HEK293 (cell line): ENCODE results near the gene SYNE1.
A peak's percentile ranks its signal among the peaks of the same experiment; 100 is the strongest.

Experiments used
- CTCF ChIA-PET: fragments of 350-600 bp; formaldehyde crosslinking; extraction: SDS; loops from one replicate; lab custom pipeline; 2021; ENCODE audit warnings: antibody characterized with exemption; lab: Yijun Ruan, JAX
- POLR2A ChIA-PET: fragments of 300-600 bp; formaldehyde crosslinking; extraction: SDS; loops from one replicate; lab custom pipeline; 2020; ENCODE audit warnings: antibody characterized with exemption, inconsistent platforms; lab: Yijun Ruan, JAX
- H3K27ac ChIP-seq: fragments of 200-500 bp; sonication (Bioruptor generic); 2 replicates; pipeline ENCODE4 v1.5.1; 2014; ENCODE audit warnings: low read depth, low read length, control low read depth, inconsistent platforms; ENCODE audit errors: extremely low read depth
- H3K36me3 ChIP-seq, 2 experiments: fragments of 200-500 bp in 1 of 2; sonication (Bioruptor generic) in 1 of 2; 1 replicate in 1 of 2; 2 replicates in 1 of 2; pipeline ENCODE4 v1.5.1; 2014 to 2017; ENCODE audit warnings: inconsistent platforms in 2 of 2, low read length in 2 of 2; ENCODE audit not compliant: control insufficient read depth in 2 of 2, insufficient read depth in 1 of 2
- H3K4me1 ChIP-seq: fragments of 200-500 bp; sonication (Bioruptor generic); 2 replicates; pipeline ENCODE4 v1.5.1; 2014; ENCODE audit warnings: mild to moderate bottlenecking, low read length, inconsistent platforms; ENCODE audit not compliant: control insufficient read depth, insufficient read depth
- H3K4me3 ChIP-seq: 2 replicates; pipeline ENCODE4 v1.5.1; 2011; ENCODE audit warnings: low read depth, mild to moderate bottlenecking, control low read depth, low read length, moderate library complexity
- H3K9me3 ChIP-seq: fragments of 200-500 bp; sonication (Bioruptor generic); 2 replicates; pipeline ENCODE4 v1.5.1; 2014; ENCODE audit warnings: low read depth, low read length, inconsistent platforms; ENCODE audit not compliant: control insufficient read depth, insufficient read depth
- EGR2 ChIP-seq: fragments of 450-650 bp; formaldehyde crosslinking; IDR thresholded peaks from 2 replicates; pipeline ENCODE4 v1.5.1; 2016; ENCODE audit warnings: low read depth, missing biosample characterization, missing genetic modification characterization
- KLF9 ChIP-seq: fragments of 450-650 bp; formaldehyde crosslinking; IDR thresholded peaks from 2 replicates; pipeline ENCODE4 v1.5.1; 2016; ENCODE audit warnings: missing biosample characterization, missing genetic modification characterization, low read depth
- PRDM1 ChIP-seq: fragments of 450-650 bp; formaldehyde crosslinking; IDR thresholded peaks from 2 replicates; pipeline ENCODE4; 2016; ENCODE audit warnings: missing biosample characterization, missing genetic modification characterization
- SCRT1 ChIP-seq: fragments of 450-650 bp; formaldehyde crosslinking; IDR thresholded peaks from 2 replicates; pipeline ENCODE4 v1.5.1; 2016; ENCODE audit warnings: missing biosample characterization, missing genetic modification characterization, borderline replicate concordance
- SCRT2 ChIP-seq: fragments of 450-650 bp; formaldehyde crosslinking; IDR thresholded peaks from 2 replicates; pipeline ENCODE4 v1.5.1; 2016; ENCODE audit warnings: missing biosample characterization, missing genetic modification characterization
- ZFHX2 ChIP-seq: fragments of 450-650 bp; formaldehyde crosslinking; conservative IDR thresholded peaks from 2 replicates; pipeline ENCODE4 v1.5.1; 2016; ENCODE audit warnings: missing biosample characterization, missing genetic modification characterization
- ZNF114 ChIP-seq: fragments of 450-650 bp; formaldehyde crosslinking; IDR thresholded peaks from 2 replicates; pipeline ENCODE4 v1.5.0; 2017; ENCODE audit warnings: missing biosample characterization, missing genetic modification characterization
- ZNF324 ChIP-seq: fragments of 450-650 bp; formaldehyde crosslinking; IDR thresholded peaks from 2 replicates; pipeline ENCODE4 v1.5.1; 2016; ENCODE audit warnings: missing biosample characterization, missing genetic modification characterization
- ZNF423 ChIP-seq: fragments of 450-650 bp; formaldehyde crosslinking; IDR thresholded peaks from 2 replicates; pipeline ENCODE4 v1.5.1; 2016; ENCODE audit warnings: missing biosample characterization, missing genetic modification characterization
- ZNF48 ChIP-seq: fragments of 450-650 bp; formaldehyde crosslinking; IDR thresholded peaks from 2 replicates; pipeline ENCODE4 v1.5.1; 2016; ENCODE audit warnings: missing biosample characterization, missing genetic modification characterization
- ZNF521 ChIP-seq: fragments of 450-650 bp; formaldehyde crosslinking; IDR thresholded peaks from 2 replicates; pipeline ENCODE4 v1.5.1; 2017; ENCODE audit warnings: missing biosample characterization, mild to moderate bottlenecking, missing genetic modification characterization
- ZNF747 ChIP-seq: fragments of 450-650 bp; formaldehyde crosslinking; IDR thresholded peaks from 2 replicates; pipeline ENCODE4 v1.5.1; 2016; ENCODE audit warnings: missing biosample characterization, missing genetic modification characterization
- ZNF777 ChIP-seq: fragments of 450-650 bp; formaldehyde crosslinking; IDR thresholded peaks from 2 replicates; pipeline ENCODE4 v1.5.1; 2017; ENCODE audit warnings: missing biosample characterization, missing genetic modification characterization, borderline replicate concordance
- TF ChIP-seq, protein P1 (sequence below): fragments of 450-650 bp; formaldehyde crosslinking; IDR thresholded peaks from 2 replicates; pipeline ENCODE4 v1.5.1; 2017; ENCODE audit warnings: missing biosample characterization, missing genetic modification characterization
- TF ChIP-seq, protein P2 (sequence below): fragments of 450-650 bp; formaldehyde crosslinking; IDR thresholded peaks from 2 replicates; pipeline ENCODE4 v1.5.1; 2016; ENCODE audit warnings: missing biosample characterization, missing genetic modification characterization
- TF ChIP-seq, protein P3 (sequence below): fragments of 450-650 bp; formaldehyde crosslinking; IDR thresholded peaks from 2 replicates; pipeline ENCODE4 v1.5.1; 2016; ENCODE audit warnings: missing biosample characterization, missing genetic modification characterization
- TF ChIP-seq, protein P4 (sequence below): fragments of 450-650 bp; formaldehyde crosslinking; IDR thresholded peaks from 2 replicates; pipeline ENCODE4 v1.5.1; 2016; ENCODE audit warnings: missing biosample characterization, missing genetic modification characterization
- TF ChIP-seq, protein P5 (sequence below): fragments of 450-650 bp; formaldehyde crosslinking; IDR thresholded peaks from 2 replicates; pipeline ENCODE4 v1.5.1; 2016; ENCODE audit warnings: missing biosample characterization, missing genetic modification characterization

Gene SYNE1

DNA sequence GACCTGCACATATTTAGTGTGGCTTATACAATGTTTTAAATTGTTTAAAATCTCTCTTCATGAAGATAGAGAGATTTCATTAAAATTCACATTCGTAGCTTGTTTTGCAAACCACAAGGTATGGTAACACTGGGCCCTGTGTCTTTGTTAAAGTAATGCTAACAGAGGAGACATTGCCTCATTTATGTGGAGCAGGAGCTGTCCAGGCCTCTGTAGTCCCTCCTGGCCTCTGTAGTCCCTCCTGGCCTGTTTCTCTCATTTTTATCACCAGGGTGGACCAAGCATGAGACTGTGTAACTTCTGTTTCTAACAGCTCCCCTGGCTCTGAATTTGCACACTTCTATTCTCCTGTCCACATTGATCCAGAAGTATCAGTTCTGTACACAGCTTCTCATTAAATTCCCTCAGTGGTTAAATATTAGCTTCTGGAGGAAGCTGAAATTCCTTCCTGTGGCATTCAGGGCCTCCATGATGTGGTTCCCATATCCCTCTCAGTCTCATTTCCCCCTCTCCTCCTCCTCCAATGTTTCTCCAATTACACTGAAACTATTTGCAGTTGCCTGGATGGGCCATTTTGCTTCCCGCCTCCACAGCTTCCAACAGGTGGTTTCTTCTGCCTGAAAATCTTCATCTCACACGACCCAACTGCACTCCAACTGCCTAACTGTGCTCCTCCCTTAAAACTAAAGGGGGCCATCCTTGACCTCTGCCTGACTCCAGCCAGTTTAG, 340.4 kb downstream of the SYNE1 start (continued):
- TF ChIP-seq, protein P1, sequence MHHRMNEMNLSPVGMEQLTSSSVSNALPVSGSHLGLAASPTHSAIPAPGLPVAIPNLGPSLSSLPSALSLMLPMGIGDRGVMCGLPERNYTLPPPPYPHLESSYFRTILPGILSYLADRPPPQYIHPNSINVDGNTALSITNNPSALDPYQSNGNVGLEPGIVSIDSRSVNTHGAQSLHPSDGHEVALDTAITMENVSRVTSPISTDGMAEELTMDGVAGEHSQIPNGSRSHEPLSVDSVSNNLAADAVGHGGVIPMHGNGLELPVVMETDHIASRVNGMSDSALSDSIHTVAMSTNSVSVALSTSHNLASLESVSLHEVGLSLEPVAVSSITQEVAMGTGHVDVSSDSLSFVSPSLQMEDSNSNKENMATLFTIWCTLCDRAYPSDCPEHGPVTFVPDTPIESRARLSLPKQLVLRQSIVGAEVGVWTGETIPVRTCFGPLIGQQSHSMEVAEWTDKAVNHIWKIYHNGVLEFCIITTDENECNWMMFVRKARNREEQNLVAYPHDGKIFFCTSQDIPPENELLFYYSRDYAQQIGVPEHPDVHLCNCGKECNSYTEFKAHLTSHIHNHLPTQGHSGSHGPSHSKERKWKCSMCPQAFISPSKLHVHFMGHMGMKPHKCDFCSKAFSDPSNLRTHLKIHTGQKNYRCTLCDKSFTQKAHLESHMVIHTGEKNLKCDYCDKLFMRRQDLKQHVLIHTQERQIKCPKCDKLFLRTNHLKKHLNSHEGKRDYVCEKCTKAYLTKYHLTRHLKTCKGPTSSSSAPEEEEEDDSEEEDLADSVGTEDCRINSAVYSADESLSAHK, result no peak
- no peak for TF ChIP-seq ZNF423 (tag by site-specific recombination)
- peak; percentile 97 for TF ChIP-seq SCRT2
- TF ChIP-seq EGR2 (tag by site-specific recombination), result 0 out of 2 replicates have a peak, but pooled peaks have one; percentile 15
- no peak for TF ChIP-seq ZNF114 (tag by site-specific recombination)
- TF ChIP-seq, protein P2, sequence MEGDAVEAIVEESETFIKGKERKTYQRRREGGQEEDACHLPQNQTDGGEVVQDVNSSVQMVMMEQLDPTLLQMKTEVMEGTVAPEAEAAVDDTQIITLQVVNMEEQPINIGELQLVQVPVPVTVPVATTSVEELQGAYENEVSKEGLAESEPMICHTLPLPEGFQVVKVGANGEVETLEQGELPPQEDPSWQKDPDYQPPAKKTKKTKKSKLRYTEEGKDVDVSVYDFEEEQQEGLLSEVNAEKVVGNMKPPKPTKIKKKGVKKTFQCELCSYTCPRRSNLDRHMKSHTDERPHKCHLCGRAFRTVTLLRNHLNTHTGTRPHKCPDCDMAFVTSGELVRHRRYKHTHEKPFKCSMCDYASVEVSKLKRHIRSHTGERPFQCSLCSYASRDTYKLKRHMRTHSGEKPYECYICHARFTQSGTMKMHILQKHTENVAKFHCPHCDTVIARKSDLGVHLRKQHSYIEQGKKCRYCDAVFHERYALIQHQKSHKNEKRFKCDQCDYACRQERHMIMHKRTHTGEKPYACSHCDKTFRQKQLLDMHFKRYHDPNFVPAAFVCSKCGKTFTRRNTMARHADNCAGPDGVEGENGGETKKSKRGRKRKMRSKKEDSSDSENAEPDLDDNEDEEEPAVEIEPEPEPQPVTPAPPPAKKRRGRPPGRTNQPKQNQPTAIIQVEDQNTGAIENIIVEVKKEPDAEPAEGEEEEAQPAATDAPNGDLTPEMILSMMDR (tag by site-specific recombination), result no peak
- TF ChIP-seq ZNF324 (tag by site-specific recombination), result no peak
- peak; percentile 29; the same call in 1 of the 2 replicates for TF ChIP-seq ZFHX2
- no peak for TF ChIP-seq ZNF48
- no peak for TF ChIP-seq ZNF521 (tag by site-specific recombination)
- TF ChIP-seq, protein P3, sequence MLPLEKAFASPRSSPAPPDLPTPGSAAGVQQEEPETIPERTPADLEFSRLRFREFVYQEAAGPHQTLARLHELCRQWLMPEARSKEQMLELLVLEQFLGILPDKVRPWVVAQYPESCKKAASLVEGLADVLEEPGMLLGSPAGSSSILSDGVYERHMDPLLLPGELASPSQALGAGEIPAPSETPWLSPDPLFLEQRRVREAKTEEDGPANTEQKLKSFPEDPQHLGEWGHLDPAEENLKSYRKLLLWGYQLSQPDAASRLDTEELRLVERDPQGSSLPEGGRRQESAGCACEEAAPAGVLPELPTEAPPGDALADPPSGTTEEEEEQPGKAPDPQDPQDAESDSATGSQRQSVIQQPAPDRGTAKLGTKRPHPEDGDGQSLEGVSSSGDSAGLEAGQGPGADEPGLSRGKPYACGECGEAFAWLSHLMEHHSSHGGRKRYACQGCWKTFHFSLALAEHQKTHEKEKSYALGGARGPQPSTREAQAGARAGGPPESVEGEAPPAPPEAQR (tag by site-specific recombination), result no peak
- TF ChIP-seq KLF9 (tag by site-specific recombination), result no peak
- TF ChIP-seq ZNF777 (tag by site-specific recombination), result no peak
- peak; percentile 88 for TF ChIP-seq SCRT1 (tag by site-specific recombination)

DNA sequence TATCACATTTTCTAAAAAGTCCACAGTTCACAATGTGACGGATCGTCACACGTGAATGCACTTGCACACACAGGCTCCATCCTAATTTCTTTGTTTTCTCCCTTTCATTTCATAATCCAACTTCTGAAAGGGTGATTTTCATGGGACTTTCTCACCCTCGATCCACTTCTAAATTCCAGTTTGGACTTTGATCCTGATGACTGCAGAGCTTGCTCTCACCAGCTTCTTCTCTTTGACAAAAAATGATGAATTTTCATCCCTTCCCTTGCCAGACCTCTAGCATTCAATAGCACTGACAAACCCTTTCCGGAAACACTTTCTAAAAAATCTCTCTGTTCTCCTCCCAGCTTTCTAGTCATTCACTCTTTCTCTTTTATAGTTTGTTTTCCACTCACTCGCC, 341.2 kb downstream of the SYNE1 start:
- no peak overlapping the region for H3K4me3 ChIP-seq
- H3K36me3 ChIP-seq, result peaks cover 0 to 29% of the 10 kb centered on the region in 2 experiments; a peak in 1 of 3 replicates
- no peaks in the 10 kb centered on the region for H3K9me3 ChIP-seq
- CTCF ChIA-PET, result interaction anchor here (0.6 to 0.9 kb wide), 5 partner anchors 19 to 830 kb away, joined by 3 to 4 read pairs (median 3); no protein-coding TSS in a partner anchor
- H3K4me1 ChIP-seq, result peaks cover under 1% of the 10 kb centered on the region; the same call in 1 of the 2 replicates
- no peak overlapping the region for H3K27ac ChIP-seq
- TF ChIP-seq, protein P4, sequence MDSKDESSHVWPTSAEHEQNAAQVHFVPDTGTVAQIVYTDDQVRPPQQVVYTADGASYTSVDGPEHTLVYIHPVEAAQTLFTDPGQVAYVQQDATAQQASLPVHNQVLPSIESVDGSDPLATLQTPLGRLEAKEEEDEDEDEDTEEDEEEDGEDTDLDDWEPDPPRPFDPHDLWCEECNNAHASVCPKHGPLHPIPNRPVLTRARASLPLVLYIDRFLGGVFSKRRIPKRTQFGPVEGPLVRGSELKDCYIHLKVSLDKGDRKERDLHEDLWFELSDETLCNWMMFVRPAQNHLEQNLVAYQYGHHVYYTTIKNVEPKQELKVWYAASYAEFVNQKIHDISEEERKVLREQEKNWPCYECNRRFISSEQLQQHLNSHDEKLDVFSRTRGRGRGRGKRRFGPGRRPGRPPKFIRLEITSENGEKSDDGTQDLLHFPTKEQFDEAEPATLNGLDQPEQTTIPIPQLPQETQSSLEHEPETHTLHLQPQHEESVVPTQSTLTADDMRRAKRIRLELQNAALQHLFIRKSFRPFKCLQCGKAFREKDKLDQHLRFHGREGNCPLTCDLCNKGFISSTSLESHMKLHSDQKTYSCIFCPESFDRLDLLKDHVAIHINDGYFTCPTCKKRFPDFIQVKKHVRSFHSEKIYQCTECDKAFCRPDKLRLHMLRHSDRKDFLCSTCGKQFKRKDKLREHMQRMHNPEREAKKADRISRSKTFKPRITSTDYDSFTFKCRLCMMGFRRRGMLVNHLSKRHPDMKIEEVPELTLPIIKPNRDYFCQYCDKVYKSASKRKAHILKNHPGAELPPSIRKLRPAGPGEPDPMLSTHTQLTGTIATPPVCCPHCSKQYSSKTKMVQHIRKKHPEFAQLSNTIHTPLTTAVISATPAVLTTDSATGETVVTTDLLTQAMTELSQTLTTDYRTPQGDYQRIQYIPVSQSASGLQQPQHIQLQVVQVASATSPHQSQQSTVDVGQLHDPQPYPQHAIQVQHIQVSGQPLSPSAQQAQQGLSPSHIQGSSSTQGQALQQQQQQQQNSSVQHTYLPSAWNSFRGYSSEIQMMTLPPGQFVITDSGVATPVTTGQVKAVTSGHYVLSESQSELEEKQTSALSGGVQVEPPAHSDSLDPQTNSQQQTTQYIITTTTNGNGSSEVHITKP (tag by site-specific recombination), result no peak
- TF ChIP-seq, protein P5, sequence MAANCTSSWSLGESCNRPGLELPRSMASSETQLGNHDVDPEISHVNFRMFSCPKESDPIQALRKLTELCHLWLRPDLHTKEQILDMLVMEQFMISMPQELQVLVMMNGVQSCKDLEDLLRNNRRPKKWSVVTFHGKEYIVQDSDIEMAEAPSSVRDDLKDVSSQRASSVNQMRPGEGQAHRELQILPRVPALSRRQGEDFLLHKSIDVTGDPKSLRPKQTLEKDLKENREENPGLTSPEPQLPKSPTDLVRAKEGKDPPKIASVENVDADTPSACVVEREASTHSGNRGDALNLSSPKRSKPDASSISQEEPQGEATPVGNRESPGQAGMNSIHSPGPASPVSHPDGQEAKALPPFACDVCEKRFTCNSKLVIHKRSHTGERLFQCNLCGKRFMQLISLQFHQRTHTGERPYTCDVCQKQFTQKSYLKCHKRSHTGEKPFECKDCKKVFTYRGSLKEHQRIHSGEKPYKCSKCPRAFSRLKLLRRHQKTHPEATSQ (tag by site-specific recombination), result no peak
- TF ChIP-seq PRDM1 (tag by site-specific recombination) (0 out of 2 replicates have a peak, but pooled peaks have one; percentile 15), ZNF747 (no peak)
- POLR2A ChIA-PET, result interaction anchor here (0.6 kb wide), 1 partner anchor 971 kb away, joined by 4 read pairs; no protein-coding TSS in a partner anchor
